GM18498 (cell line): ENCODE results near the gene ROBO1.
"Not testable (repeated sequence)": the region's sequence is repeated elsewhere in the genome, so short reads cannot be mapped to it uniquely, and the experiment has no call there.

Source experiments
- ATAC-seq: cut with Tn5 transposase; IDR thresholded peaks from one replicate; pipeline ENCODE4 v1.9.1; 2021; ENCODE audit warnings: mild to moderate bottlenecking, moderate library complexity; ENCODE audit not compliant: unreplicated experiment

Gene ROBO1

GRCh38 chr3:79767905-79768267, at the start of gene ROBO1:
Gene ROBO1 (minus strand): TSS chr3:79767998.
- no peak for ATAC-seq

- ATAC-seq, result no peak
These were observed 49.4 kb upstream of the ROBO1 start for GRCh38 chr3:79817224-79817623.

- no peak for ATAC-seq
These were observed 47.7 kb upstream of the ROBO1 start for GRCh38 chr3:79815478-79815877.

- ATAC-seq, result no peak
These were observed 42.8 kb upstream of the ROBO1 start for GRCh38 chr3:79810581-79810980.

- ATAC-seq, result no peak
These were observed 42.3 kb upstream of the ROBO1 start for GRCh38 chr3:79810092-79810491.

- no peak for ATAC-seq
These were observed 41.3 kb upstream of the ROBO1 start for GRCh38 chr3:79809106-79809505.

- ATAC-seq, result no peak
These were observed 40.7 kb upstream of the ROBO1 start for GRCh38 chr3:79808515-79808914.

- not testable (repeated sequence) for ATAC-seq
These were observed 22.4 kb upstream of the ROBO1 start for GRCh38 chr3:79790177-79790576.

- no peak for ATAC-seq
These were observed 5.5 kb upstream of the ROBO1 start for GRCh38 chr3:79773291-79773690.

GRCh38 chr3:79769229-79769628, 1.4 kb upstream of the ROBO1 start:
- ATAC-seq, result no peak

- ATAC-seq, result no peak
These were observed 449 bp downstream of the ROBO1 start for GRCh38 chr3:79767194-79767904.

- ATAC-seq, result no peak
These were observed 1.2 kb downstream of the ROBO1 start for GRCh38 chr3:79766496-79767193.

- ATAC-seq, result no peak
These were observed 1.9 kb downstream of the ROBO1 start for GRCh38 chr3:79765911-79766310.

GRCh38 chr3:79761441-79761840, 6.4 kb downstream of the ROBO1 start:
- no peak for ATAC-seq

- ATAC-seq, result no peak
These were observed 16.1 kb downstream of the ROBO1 start for GRCh38 chr3:79751703-79752102.

GRCh38 chr3:79737530-79737929, 30.3 kb downstream of the ROBO1 start:
- ATAC-seq, result no peak

- ATAC-seq, result no peak
These were observed 38.7 kb downstream of the ROBO1 start for GRCh38 chr3:79729096-79729495.

- no peak for ATAC-seq
These were observed 41.0 kb downstream of the ROBO1 start for GRCh38 chr3:79726786-79727185.

GRCh38 chr3:79724206-79724605, 43.6 kb downstream of the ROBO1 start:
- no peak for ATAC-seq

GRCh38 chr3:79690072-79690471, 77.7 kb downstream of the ROBO1 start:
- ATAC-seq, result no peak

GRCh38 chr3:79685108-79685507, 82.7 kb downstream of the ROBO1 start:
- no peak for ATAC-seq

GRCh38 chr3:79684041-79684440, 83.8 kb downstream of the ROBO1 start:
- ATAC-seq, result no peak

- ATAC-seq, result no peak
These were observed 95.1 kb downstream of the ROBO1 start for GRCh38 chr3:79672731-79673130.
